Limb (tissue), 2 donors: ENCODE measurements around the gene SSUH2.
"Not testable (repeated sequence)": the region's sequence is repeated elsewhere in the genome, so short reads cannot be mapped to it uniquely, and the experiment has no call there.

Experiments
- DNase-seq, 2 donors: peaks; one replicate each; pipeline ENCODE4 v3.0.0-alpha.2; 2016; ENCODE audit errors: extremely low spot score in 2 of 2

SSUH2 gene

DNA sequence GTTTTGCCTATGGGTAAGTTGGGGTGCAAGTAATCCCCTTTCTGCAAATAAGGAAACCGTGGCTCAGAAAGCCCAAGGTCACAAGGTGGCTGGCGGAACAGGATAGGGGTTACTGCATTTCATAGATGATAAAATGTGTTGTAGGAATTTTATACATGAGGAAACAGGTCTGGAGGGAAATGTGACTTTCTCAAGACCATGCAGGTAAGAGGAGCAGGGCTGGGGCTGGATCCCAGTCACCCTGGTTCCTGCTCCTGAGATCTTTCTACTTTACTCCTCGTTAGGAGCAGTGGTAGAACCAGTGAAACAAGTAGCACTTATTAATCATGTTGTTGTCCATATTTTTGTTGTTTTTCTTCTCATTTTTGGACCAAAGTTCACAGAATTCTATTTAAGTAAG lies 63.2 kb downstream of the SSUH2 start:
- no peak for DNase-seq

DNA sequence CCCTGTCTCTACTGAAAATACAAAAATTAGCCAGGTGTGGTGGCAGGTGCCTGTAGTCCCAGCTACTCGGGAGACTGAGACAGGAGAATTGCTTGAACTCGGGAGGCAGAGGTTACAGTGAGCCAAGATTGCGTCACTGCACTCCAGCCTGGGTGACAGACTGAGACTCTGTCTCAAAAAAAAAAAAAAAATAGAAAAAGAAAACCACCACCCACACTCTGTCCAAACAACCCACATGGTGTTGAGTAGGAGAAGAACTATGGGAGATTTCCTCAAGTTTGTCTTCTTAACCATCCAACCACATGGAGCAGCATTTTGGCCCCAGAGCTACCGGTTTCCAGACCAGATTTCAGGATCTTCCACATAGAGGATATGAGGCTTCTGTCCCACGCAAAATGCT lies 64.2 kb downstream of the SSUH2 start:
- DNase-seq, result not testable (repeated sequence)

DNA sequence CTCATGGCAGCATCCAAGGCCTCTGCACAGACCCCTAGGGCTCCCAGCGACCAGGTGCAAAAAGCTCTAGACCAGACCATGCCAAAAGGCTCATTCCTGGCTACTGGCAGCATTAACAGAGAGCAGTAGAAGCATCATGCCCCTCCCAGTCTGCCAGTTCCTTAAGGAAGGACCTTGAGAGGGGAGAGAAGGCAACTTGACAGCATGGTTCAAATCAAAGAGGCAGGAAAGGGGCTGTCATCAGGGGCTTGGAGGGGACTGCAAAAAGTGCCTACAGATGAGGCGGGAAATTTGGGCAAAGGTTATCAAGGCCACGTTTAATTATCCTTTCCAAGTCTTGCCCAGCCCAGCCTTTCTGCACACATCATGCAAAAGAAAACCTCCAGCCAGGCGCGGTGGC lies 64.7 kb downstream of the SSUH2 start:
- no peak for DNase-seq

DNA sequence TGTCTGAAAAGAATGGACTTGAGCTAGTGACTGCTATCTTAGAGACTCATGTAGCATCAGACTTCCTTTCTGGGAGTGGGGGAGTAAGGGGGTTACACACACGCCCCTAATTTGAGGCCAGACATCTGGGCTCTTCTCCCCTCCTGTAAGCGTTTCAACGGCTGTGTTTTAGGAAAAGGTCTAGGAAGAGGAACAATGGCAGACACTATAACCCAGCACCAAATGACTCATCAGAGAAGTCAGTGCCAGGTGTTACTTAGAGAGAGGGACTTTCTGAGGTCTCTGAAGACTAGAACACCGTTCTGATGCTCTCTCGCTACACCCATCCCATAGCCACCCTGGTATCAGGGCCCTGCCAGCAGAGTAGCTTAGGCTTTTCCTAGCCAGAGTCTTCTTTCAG lies 65.5 kb downstream of the SSUH2 start:
- no peak for DNase-seq

DNA sequence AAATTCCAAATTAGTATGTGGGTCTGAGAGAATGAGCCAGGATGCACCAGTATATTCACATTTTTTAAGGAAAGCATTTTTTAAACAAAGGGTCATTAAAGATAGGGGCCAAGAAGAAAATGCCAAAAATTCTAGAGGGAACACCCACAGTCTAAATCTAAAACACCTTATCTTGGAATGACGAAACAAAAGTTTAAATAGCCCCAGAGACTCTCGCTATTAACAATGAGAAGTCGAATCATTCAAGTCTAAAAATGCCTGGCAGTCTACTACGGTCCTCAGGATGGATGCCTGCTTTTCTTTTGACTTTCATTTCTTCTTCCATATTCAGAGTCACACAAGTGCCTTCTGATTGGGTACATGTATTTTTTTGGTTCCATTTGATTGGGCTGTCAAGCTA lies 66.3 kb downstream of the SSUH2 start:
- no peak for DNase-seq

DNA sequence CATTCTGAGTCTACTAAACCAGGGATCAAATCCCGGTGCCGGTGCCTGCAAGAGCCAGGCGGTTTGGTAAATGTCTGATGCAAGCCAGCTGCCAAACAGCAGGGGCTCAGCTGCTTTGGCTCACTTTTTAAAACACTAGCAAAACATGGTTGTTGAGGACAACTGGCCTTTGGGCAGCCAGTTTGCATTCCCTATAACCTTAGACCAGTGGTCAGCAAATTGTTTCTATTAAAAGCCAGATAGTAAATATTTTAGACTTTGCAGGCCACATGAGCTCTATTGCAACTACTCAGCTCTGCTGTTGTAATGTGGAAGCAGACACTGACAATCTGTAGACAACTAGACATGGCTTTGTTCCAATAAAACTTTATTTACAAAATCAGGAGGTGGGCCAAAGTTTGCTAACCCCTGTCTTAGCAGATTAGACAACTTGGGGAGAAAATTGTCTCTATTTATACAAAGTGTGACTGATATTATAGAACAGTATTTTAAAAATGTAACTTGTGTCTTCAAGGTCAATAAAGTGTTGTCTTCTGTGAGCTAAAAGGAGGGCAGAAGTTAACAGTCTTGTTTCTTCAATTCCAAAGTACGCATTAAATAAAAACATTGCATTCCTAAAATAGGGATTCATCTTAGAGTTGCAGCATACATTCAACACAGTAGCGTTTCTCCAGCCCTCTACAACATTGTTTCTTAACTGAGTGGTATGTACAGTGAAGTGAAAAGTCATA lies 67.6 kb downstream of the SSUH2 start:
- no peak for DNase-seq

DNA sequence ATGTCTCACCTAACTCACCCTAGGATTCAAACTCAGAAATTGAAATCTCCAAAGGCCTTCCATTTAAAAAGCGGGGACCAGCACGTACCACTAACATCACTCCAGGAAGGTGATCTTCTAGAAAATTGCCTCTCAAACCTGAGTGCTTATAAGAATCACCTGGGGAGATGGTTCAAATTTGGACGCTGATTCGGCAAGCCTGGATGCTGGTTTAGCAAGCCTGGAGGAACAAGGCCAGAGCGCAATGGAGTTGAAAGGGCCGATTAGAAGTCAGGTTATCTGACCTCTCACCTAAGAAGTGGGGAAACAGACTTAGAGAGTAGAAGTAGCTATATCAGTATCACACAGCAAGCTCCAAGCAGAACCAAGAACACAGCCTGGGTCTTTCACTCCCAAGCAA lies 68.2 kb downstream of the SSUH2 start:
- no peak for DNase-seq

DNA sequence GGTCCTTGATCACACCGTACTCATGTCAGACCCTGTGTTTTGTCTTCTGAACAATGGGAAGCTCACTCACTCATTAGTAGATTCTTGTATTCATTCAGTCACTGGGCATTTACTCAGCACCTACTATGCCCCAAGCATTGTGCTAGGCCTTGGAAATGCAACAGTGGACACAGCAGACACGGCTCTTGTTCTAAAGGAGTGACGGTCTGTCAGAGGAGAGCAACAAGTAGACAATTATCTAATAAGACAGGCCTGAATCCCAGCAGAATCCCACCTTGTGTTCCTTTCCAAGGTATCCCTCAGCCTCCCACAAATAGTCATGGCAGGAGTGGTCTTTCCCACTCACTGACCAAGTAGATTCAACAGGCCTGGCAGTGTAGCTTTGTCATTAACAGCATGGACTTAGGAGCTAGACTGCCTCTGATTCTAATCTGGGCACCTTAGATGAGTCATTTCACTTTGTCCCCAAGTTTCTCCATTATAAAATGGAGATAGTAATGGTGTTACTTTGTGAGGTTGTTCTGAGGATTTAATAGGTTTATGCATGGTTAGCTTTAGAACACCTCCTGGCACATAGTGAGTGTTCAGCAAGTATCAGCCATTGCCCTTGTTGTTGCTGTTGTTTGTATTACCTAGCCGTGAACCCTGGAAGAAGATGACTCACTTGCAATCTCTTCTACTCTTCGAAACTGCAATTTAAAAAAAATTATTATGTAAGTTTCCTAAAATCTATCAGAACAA lies 69.1 kb downstream of the SSUH2 start:
- no peak for DNase-seq

DNA sequence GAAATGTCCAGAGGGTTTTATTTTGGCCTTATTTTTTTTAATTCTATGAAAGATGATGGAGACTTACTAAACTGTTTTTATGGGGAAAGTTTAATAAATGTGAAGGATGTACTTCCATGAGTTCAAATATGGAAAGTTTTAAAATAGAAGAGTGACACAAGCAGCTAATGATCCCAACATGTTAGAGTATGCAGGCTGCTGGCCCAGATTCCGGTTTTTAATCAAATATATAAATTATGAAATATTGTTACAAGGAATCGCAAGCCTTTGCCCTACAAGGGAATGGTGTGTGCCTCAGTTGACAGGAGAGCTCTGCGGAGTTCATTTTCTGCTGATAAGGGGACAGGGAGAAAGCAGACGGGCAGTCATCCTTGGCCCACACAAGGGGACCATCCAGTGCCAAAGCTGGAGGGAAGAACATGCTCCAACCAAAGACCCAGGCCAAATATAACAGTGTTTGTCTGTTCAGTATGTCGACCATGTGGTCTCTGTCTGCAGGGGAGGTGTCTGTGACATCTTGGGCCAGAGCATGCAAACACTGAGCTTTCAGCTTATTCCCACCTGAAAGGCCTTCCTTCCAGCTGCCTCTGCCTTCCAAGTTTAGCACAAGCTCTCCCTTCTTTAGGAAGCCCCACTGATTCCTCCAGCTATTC lies 69.8 kb downstream of the SSUH2 start:
- DNase-seq, result no peak

DNA sequence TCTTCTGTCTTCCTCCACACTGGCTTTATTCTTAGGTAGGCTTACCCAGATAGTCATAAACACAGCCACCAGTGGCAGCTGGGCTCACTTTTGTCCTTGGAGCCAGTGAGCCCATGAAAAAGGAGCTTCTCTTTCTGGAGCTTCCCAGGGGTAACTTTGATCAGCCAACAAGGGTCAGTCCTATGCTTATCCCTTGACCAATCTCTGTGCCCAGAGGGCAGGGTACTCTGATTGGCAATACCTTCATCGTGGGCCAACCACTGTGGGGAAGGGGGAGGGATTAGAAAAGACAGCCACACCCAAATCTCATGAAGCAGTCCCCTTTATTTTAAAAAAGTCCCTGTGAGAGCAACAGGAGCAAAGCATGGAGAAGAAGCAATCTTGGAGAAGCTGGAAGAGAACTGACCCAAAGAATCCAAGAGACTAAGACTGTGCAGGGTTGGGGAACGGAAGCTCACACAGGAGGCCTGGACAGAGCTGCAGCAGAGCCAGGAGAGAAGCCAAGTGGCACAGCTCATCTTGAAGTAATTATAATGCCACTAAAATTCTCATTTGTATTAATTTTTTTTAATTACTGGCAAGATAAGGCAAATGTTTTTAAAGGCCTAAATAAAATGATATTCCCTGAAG lies 70.4 kb downstream of the SSUH2 start:
- no peak for DNase-seq

DNA sequence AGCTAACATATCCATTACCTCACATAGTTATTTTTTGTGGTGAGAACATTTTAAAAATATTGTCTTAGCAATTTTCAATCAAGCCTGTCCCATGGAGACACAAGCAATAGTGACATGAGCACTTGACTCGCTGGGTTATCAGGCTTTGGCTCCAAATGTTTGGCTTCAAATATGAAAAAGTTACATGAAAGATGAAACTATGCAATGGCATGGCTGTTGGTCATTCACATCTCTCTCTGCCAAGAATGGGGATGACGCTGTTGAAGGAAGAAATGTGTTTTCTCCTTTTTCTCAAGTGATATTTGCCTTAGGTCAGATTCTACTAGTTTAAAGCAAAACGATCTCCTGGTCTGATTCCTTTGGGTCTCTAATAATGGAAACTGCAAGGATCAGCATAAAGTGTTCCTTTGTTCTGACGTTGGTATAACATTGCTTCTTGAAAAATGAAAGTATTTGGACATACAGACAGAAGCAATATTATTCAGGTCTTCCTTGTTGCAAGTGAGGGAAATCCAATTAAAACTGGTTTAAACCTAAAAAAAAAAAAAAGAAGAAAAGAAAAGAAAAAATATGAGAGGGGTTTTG lies 71.2 kb downstream of the SSUH2 start:
- DNase-seq, result no peak

DNA sequence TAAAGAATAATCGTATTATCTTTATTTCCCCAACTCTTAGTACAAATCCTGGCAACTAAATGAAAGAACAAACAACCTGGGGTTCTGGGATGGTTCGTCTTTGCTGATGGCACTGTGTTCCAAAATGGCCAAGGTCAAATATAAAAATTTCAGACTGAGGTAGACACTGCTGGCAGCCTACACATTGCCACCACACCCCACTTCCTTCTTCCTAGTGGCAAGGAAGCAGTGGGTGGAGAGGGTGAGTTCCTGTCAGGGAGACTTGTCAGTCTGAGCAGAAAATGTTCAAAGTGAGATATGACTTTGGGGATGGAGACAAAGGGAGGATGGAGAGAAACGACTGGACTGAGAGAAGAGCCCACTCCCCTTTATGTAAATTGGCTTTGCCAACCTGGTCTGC lies 73.3 kb downstream of the SSUH2 start:
- DNase-seq, result no peak
